ENCODE measurements around the gene ESAM. TPM values are rescaled to one million over a fixed set of nuclear protein-coding genes. Genes with fewer than 3 reads are reported as not detected.
"Not testable (repeated sequence)": the region's sequence is repeated elsewhere in the genome, so short reads cannot be mapped to it uniquely, and the experiment has no call there.

ESAM gene
- total and polyA plus RNA-seq, 2 donors (not counting 1 experiment from before 2014, with no cell fraction given): 1.4 to 14.5 TPM

DNA sequence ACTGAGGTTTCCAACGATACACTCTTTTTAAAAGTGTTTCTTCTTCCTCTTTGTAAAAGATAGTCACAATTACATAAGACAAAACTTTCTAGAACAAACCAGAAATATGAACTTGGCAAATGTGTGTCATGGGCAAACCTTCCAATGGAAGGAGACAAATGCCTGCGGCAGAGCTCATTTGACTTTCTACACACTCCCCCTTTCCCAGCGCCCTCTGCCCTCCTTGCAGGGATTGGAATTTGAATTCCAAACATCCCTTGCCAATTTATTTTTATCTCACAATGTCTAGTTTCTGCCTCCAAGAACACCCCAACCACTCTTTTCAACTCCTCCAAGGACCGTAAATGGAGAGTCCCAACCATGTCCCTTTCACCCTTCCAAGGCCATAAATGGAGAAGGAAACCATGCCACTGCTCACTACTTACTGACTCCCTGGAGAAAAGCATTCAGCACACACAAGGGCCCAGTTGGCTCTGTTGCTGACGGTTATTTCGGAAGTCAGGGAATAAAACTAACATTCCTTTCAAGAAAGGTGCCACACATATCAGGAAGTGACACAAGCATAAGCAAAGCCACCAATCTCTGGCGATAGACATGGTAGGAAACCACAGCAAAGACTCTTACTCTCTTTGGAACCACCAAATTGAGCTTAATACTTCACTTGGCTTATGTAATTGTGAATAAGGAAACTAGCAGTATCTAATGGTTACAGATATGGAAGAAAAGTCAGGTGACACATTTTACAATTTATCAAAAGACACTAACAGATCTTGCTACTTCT, 15.0 kb upstream of the ESAM start:
- DNase-seq (no peak), ATAC-seq (ENCODE audit: low read depth) (no peak)
- H3K4me3 ChIP-seq (ENCODE audit: control extremely low read depth in 1 of 5, extremely low read depth in 1 of 5, insufficient read depth in 1 of 5, low read depth in 2 of 5, low read length in 4 of 5): no peak overlapping the region
- CTCF ChIA-PET: no interaction called here
- no peak overlapping the region for H3K9ac ChIP-seq (ENCODE audit: low read length)
- intact Hi-C loops (cut with micrococcal nuclease): no loop called here
- no peaks in the 10 kb centered on the region for H3K27me3 ChIP-seq (replicated peaks in 1 of 4; ENCODE audit: control extremely low read depth in 1 of 4, control insufficient read depth in 3 of 4, insufficient read depth in 4 of 4, low read length in 3 of 4)
- Mint-ChIP-seq H3K27me3 (no peaks in the 10 kb centered on the region), H3K4me1 (peaks cover 15% of the 10 kb centered on the region), H3K27ac (no peak overlapping the region), H3K9me3 (ENCODE audit: insufficient read depth) (no peaks in the 10 kb centered on the region), H3K4me3 (no peak overlapping the region)
- H4K20me1 ChIP-seq (ENCODE audit: control insufficient read depth, insufficient read depth, low read length, poor library complexity, severe bottlenecking): no peaks in the 10 kb centered on the region
- H3K4me2 ChIP-seq (replicated peaks; ENCODE audit: low read depth, low read length, poor library complexity, severe bottlenecking): no peak overlapping the region
- TF ChIP-seq EZH2 (IDR thresholded peaks at IDR 0.05; ENCODE audit: borderline replicate concordance, insufficient read depth, low read depth, low read length, poor library complexity, severe bottlenecking): no peak
- TF ChIP-seq, protein P1, sequence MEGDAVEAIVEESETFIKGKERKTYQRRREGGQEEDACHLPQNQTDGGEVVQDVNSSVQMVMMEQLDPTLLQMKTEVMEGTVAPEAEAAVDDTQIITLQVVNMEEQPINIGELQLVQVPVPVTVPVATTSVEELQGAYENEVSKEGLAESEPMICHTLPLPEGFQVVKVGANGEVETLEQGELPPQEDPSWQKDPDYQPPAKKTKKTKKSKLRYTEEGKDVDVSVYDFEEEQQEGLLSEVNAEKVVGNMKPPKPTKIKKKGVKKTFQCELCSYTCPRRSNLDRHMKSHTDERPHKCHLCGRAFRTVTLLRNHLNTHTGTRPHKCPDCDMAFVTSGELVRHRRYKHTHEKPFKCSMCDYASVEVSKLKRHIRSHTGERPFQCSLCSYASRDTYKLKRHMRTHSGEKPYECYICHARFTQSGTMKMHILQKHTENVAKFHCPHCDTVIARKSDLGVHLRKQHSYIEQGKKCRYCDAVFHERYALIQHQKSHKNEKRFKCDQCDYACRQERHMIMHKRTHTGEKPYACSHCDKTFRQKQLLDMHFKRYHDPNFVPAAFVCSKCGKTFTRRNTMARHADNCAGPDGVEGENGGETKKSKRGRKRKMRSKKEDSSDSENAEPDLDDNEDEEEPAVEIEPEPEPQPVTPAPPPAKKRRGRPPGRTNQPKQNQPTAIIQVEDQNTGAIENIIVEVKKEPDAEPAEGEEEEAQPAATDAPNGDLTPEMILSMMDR (IDR thresholded peaks at IDR 0.05): no peak
- no peaks in the 10 kb centered on the region for H3K9me3 ChIP-seq (ENCODE audit: control extremely low read depth in 1 of 3, control insufficient read depth in 2 of 3, insufficient read depth in 1 of 3, low read length in 2 of 3)
- peaks cover 4% of the 10 kb centered on the region for H3K79me2 ChIP-seq (ENCODE audit: control insufficient read depth, insufficient read depth, low read length)
- WGBS (ENCODE audit: insufficient coverage): 81% methylated on average over 6 of the region's 7 CpGs
- POLR2A ChIA-PET: no interaction called here
- H3K36me3 ChIP-seq (replicated peaks in 1 of 2; ENCODE audit: control extremely low read depth in 1 of 2, control insufficient read depth in 1 of 2, extremely low read depth in 1 of 2, insufficient read depth in 2 of 2, low read length in 1 of 2): peaks cover under 1 to 6% of the 10 kb centered on the region in 2 experiments
- no peak overlapping the region for H3K27ac ChIP-seq (ENCODE audit: low read length in 2 of 2)
- no peak overlapping the region for H2AFZ ChIP-seq (ENCODE audit: insufficient read depth, low read depth, low read length, poor library complexity, severe bottlenecking)
- H3K4me1 ChIP-seq (ENCODE audit: control insufficient read depth in 2 of 2, insufficient read depth in 2 of 2, low read length in 2 of 2): no peaks in the 10 kb centered on the region

- H3K4me3 ChIP-seq (ENCODE audit: control extremely low read depth in 1 of 5, extremely low read depth in 1 of 5, insufficient read depth in 1 of 5, low read depth in 2 of 5, low read length in 4 of 5); H2AFZ ChIP-seq (ENCODE audit: insufficient read depth, low read depth, low read length, poor library complexity, severe bottlenecking); H4K20me1 ChIP-seq (ENCODE audit: control insufficient read depth, insufficient read depth, low read length, poor library complexity, severe bottlenecking); ATAC-seq (ENCODE audit: low read depth); H3K4me1 ChIP-seq (ENCODE audit: control insufficient read depth in 2 of 2, insufficient read depth in 2 of 2, low read length in 2 of 2); H3K4me3 Mint-ChIP-seq; H3K27ac ChIP-seq (ENCODE audit: low read length in 2 of 2); POLR2A ChIA-PET; H3K4me2 ChIP-seq (replicated peaks; ENCODE audit: low read depth, low read length, poor library complexity, severe bottlenecking); H3K9me3 ChIP-seq (ENCODE audit: control extremely low read depth in 1 of 3, control insufficient read depth in 2 of 3, insufficient read depth in 1 of 3, low read length in 2 of 3); DNase-seq; H3K9me3 Mint-ChIP-seq (ENCODE audit: insufficient read depth); intact Hi-C loops (cut with micrococcal nuclease); H3K4me1 Mint-ChIP-seq; H3K79me2 ChIP-seq (ENCODE audit: control insufficient read depth, insufficient read depth, low read length); H3K27ac Mint-ChIP-seq; H3K27me3 Mint-ChIP-seq; H3K9ac ChIP-seq (ENCODE audit: low read length); H3K27me3 ChIP-seq (replicated peaks in 1 of 4; ENCODE audit: control extremely low read depth in 1 of 4, control insufficient read depth in 3 of 4, insufficient read depth in 4 of 4, low read length in 3 of 4): not testable (repeated sequence)
- peaks cover 4 to 37% of the 10 kb centered on the region in 2 experiments for H3K36me3 ChIP-seq (replicated peaks in 1 of 2; ENCODE audit: control extremely low read depth in 1 of 2, control insufficient read depth in 1 of 2, extremely low read depth in 1 of 2, insufficient read depth in 2 of 2, low read length in 1 of 2)
- WGBS (ENCODE audit: insufficient coverage): 100% methylated on average over 4 of the region's 6 CpGs
- CTCF ChIA-PET: interaction anchor here (1.0 to 10.4 kb wide), 5 partner anchors 8 to 101 kb away, joined by 3 to 202 read pairs (median 3); no protein-coding TSS in a partner anchor
These were observed 8.9 kb upstream of the ESAM start for GRCh38 chr11:124770959-124771358.
